Lower leg skin (tissue), 4 donors: ENCODE measurements around the gene GLT1D1. TPM values are rescaled to one million over a fixed set of nuclear protein-coding genes. Genes with fewer than 3 reads are reported as not detected.

Source experiments
- DNase-seq, 2 donors: peaks; one replicate each; pipeline ENCODE4 v3.0.0-alpha.2; 2019; ENCODE audit warnings: low spot score in 2 of 2
- H3K4me3 ChIP-seq: fragments of 200-600 bp; sonication (generic); 2 replicates; pipeline ENCODE4 v1.5.1; 2017; ENCODE audit warnings: mild to moderate bottlenecking, low read depth; ENCODE audit not compliant: poor library complexity, severe bottlenecking
- CTCF ChIP-seq, 3 donors: fragments of 450-650 bp; IDR thresholded peaks; one replicate each; pipeline ENCODE4 v1.5.1; 2016; ENCODE audit warnings: antibody characterized with exemption in 3 of 3, mild to moderate bottlenecking in 3 of 3, moderate library complexity in 2 of 3
- POLR2A ChIP-seq, 2 donors: fragments of 450-650 bp; IDR thresholded peaks; one replicate each; pipeline ENCODE4 v1.6.1; 2016 to 2017; ENCODE audit warnings: antibody characterized with exemption in 2 of 2, mild to moderate bottlenecking in 1 of 2, moderate library complexity in 1 of 2
- WGBS, 2 donors: methylation state at CpG; one replicate each; pipeline ENCODE4 v1.1.5; 2018; 5-methylcytosine and 5-hydroxymethylcytosine counted together
- intact Hi-C: fragments of 100-400 bp; cut with DNase I; formaldehyde crosslinking; loops from one replicate; pipeline ENCODE4 v1.15.0; 2023; ENCODE audit warnings: low total_unique reads
- total RNA-seq, 4 donors: library from RNA; depleted of rRNA; stranded (reverse); fragments of >200 nt; gene quantifications; one replicate each; pipeline ENCODE4 v1.1.0, GENCODE V29; 2016

Gene GLT1D1
- total RNA-seq, 4 donors from 2014 or later, result 1.5 to 2.2 (median 1.9) TPM

GRCh38 chr12:128918481-128919260 is 65.4 kb downstream of the GLT1D1 start:
- no peak overlapping the region for H3K4me3 ChIP-seq
- TF ChIP-seq POLR2A (IDR thresholded peaks at IDR 0.05), result no peak
- no peak for TF ChIP-seq CTCF (IDR thresholded peaks at IDR 0.05)
- no peak for DNase-seq
- 64 to 73% methylated on average over 13 of the region's 13 CpGs for WGBS, 2 donors
- intact Hi-C loops, result no loop called here

- no peak overlapping the region for H3K4me3 ChIP-seq
- intact Hi-C loops, result no loop called here
- TF ChIP-seq CTCF (IDR thresholded peaks at IDR 0.05) (no peak), POLR2A (IDR thresholded peaks at IDR 0.05) (no peak)
- DNase-seq, result peak in 1 of 2 donors; percentile 60
- WGBS, 2 donors, result 30 to 35% methylated on average over 8 of the region's 8 CpGs
These were observed 67.2 kb downstream of the GLT1D1 start for GRCh38 chr12:128920468-128920867.

- peak in 1 of 2 donors; percentile 2 for DNase-seq
- H3K4me3 ChIP-seq, result no peak overlapping the region
- intact Hi-C loops, result no loop called here
- no peak for TF ChIP-seq POLR2A (IDR thresholded peaks at IDR 0.05)
- no peak for TF ChIP-seq CTCF (IDR thresholded peaks at IDR 0.05)
- 76 to 79% methylated on average over 12 of the region's 12 CpGs for WGBS, 2 donors
These were observed 75.1 kb downstream of the GLT1D1 start for GRCh38 chr12:128928361-128928760.

GRCh38 chr12:128929057-128929456 is 75.8 kb downstream of the GLT1D1 start:
- WGBS, 2 donors, result 83 to 87% methylated on average over 12 of the region's 12 CpGs
- intact Hi-C loops, result no loop called here
- no peak for TF ChIP-seq CTCF (IDR thresholded peaks at IDR 0.05)
- TF ChIP-seq POLR2A (IDR thresholded peaks at IDR 0.05), result no peak
- no peak for DNase-seq
- H3K4me3 ChIP-seq, result no peak overlapping the region

- no peak overlapping the region for H3K4me3 ChIP-seq
- peak in 1 of 2 donors; percentile 56 for DNase-seq
- no peak for TF ChIP-seq POLR2A (IDR thresholded peaks at IDR 0.05)
- no peak for TF ChIP-seq CTCF (IDR thresholded peaks at IDR 0.05)
- intact Hi-C loops, result no loop called here
- 57 to 79% methylated on average over 13 of the region's 13 CpGs for WGBS, 2 donors
These were observed 77.3 kb downstream of the GLT1D1 start for GRCh38 chr12:128930606-128931005.
